Spleen (tissue), 11 donors: ENCODE measurements around the gene SUCO. TPM values are rescaled to one million over a fixed set of nuclear protein-coding genes. Genes with fewer than 3 reads are reported as not detected.

ENCODE experiments used
- DNase-seq: peaks from one replicate; pipeline ENCODE4 v3.0.0-alpha.2; 2020
- H3K27ac ChIP-seq, 8 donors: fragments of 200-600 bp; sonication (generic) in 7 of 8; 1 replicate in 4 of 8; 2 replicates in 4 of 8; pipeline versions ENCODE4 v1.5.0 to v1.8.0; 2016 to 2021; ENCODE audit warnings: inconsistent platforms in 4 of 8, mild to moderate bottlenecking in 4 of 8, moderate library complexity in 1 of 8
- H3K27me3 ChIP-seq, 7 donors: fragments of 200-600 bp; sonication (generic) in 6 of 7; replicated peaks in 1 of 7; 1 replicate in 4 of 7; 2 replicates in 3 of 7; pipeline versions ENCODE4 v1.5.0 to v1.8.0; 2016 to 2021; ENCODE audit warnings: inconsistent platforms in 3 of 7, mild to moderate bottlenecking in 1 of 7
- H3K36me3 ChIP-seq, 6 donors: fragments of 200-600 bp; sonication (generic) in 5 of 6; 1 replicate in 4 of 6; 2 replicates in 2 of 6; pipeline versions ENCODE4 v1.5.0 to v1.8.0; 2016 to 2021; ENCODE audit warnings: inconsistent platforms in 2 of 6
- H3K4me1 ChIP-seq, 6 donors: fragments of 200-600 bp; sonication (generic) in 5 of 6; 1 replicate in 3 of 6; 2 replicates in 3 of 6; pipeline versions ENCODE4 v1.5.0 to v1.8.0; 2016 to 2021; ENCODE audit warnings: inconsistent platforms in 3 of 6
- H3K4me3 ChIP-seq, 8 donors: fragments of 200-600 bp; sonication (generic) in 7 of 8; 1 replicate in 4 of 8; 2 replicates in 4 of 8; pipeline versions ENCODE4 v1.5.0 to v1.8.0; 2016 to 2021; ENCODE audit warnings: inconsistent platforms in 4 of 8, mild to moderate bottlenecking in 4 of 8, moderate library complexity in 2 of 8
- H3K9me3 ChIP-seq, 8 donors: fragments of 200-600 bp; sonication (generic) in 7 of 8; 1 replicate in 4 of 8; 2 replicates in 4 of 8; pipeline versions ENCODE4 v1.5.0 to v1.8.0; 2016 to 2021; ENCODE audit warnings: inconsistent platforms in 4 of 8
- CTCF ChIP-seq, 11 experiments: fragments of 200-600 bp in 7 of 11; fragments of 450-650 bp in 4 of 11; sonication (generic) in 4 of 11; IDR thresholded peaks in 8 of 11; conservative IDR thresholded peaks in 3 of 11; 1 replicate in 7 of 11; 2 replicates in 4 of 11; pipeline versions ENCODE4 v1.4.0 to v1.8.0; 2016 to 2021; ENCODE audit warnings: antibody characterized with exemption in 11 of 11, inconsistent platforms in 4 of 11, mild to moderate bottlenecking in 1 of 11
- POLR2A ChIP-seq, 3 donors: fragments of 450-650 bp; IDR thresholded peaks; one replicate each; pipeline ENCODE4 v1.5.1; 2017; ENCODE audit warnings: antibody characterized with exemption in 3 of 3, mild to moderate bottlenecking in 1 of 3
- POLR2AphosphoS5 ChIP-seq, 3 donors: sonication (generic); formaldehyde crosslinking; IDR thresholded peaks; one replicate each; pipeline ENCODE4 v1.5.1; 2017; ENCODE audit warnings: antibody characterized with exemption in 3 of 3
- WGBS, 5 donors: extraction: QIAGEN DNeasy Blood & Tissue Kit in 3 of 5; methylation state at CpG; one replicate each; pipeline versions ENCODE4 v1.1.5 to v1.1.7; 2013 to 2018; 5-methylcytosine and 5-hydroxymethylcytosine counted together
- intact Hi-C: fragments of 100-400 bp; cut with DNase I; formaldehyde crosslinking; loops from one replicate; pipeline ENCODE4 v1.15.0; 2023; ENCODE audit warnings: low total_unique reads
- polyA plus RNA-seq, 3 donors: library from polyadenylated mRNA; stranded (reverse); fragments of 200-250 nt; gene quantifications; one replicate each; pipeline ENCODE4 v1.2.1, GENCODE V29; 2013
- total RNA-seq, 7 donors: library from RNA; depleted of rRNA in 3 of 7; stranded (reverse); fragments of >200 nt in 3 of 7; fragmentation: NEBNext Ultra II Directional in 4 of 7; extraction: Animal tissue kit (Norgen Biotek cat#: 25700) in 4 of 7; gene quantifications; one replicate each; pipeline versions ENCODE4 v1.1.0 to v1.2.1, GENCODE V29; 2016 to 2021
- donor health status: healthy with polysubstance abuse.
- donor health status: DM: no; HTN: no; CAD: no; lungs with moderate emphysema.
- donor health status: DM: no; HTN: no; CAD: no.
- donor health status: Bipolar disorder and iron deficiency.
- donor health status: healthy.
- donor health status: DM: no; HTN: no; CAD: no.
- donor health status: DM: yes; HTN: yes; CAD: no.

The SUCO gene
- total and polyA plus RNA-seq, 10 donors: 7.9 to 59.5 (median 39.5) TPM

GRCh38 chr1:172529304-172529703, 3.6 kb upstream of the SUCO start:
- H3K4me3 ChIP-seq: no peak overlapping the region
- no peaks in the 10 kb centered on the region for H3K9me3 ChIP-seq
- no peaks in the 10 kb centered on the region for H3K36me3 ChIP-seq
- no peak for TF ChIP-seq POLR2AphosphoS5 (IDR thresholded peaks at IDR 0.05)
- no peak for DNase-seq
- H3K4me1 ChIP-seq: peaks cover 8 to 19% (median 15%) of the 10 kb centered on the region in 6 donors
- 86 to 93% (median 90%) methylated on average over 4 of the region's 4 CpGs for WGBS, 5 donors
- no peaks in the 10 kb centered on the region for H3K27me3 ChIP-seq
- H3K27ac ChIP-seq: no peak overlapping the region
- intact Hi-C loops: no loop called here

- WGBS, 5 donors: 43 to 65% (median 58%) methylated on average over 2 of the region's 2 CpGs
- H3K27me3 ChIP-seq: no peaks in the 10 kb centered on the region
- no peak overlapping the region for H3K4me3 ChIP-seq
- DNase-seq: no peak
- H3K9me3 ChIP-seq: no peaks in the 10 kb centered on the region
- no peaks in the 10 kb centered on the region for H3K36me3 ChIP-seq
- no peak overlapping the region for H3K27ac ChIP-seq
- H3K4me1 ChIP-seq: peaks cover 15 to 26% (median 22%) of the 10 kb centered on the region in 6 donors
- TF ChIP-seq CTCF (IDR thresholded peaks at IDR 0.05 in 8 of 11, conservative IDR thresholded peaks at IDR 0.05 in 3 of 11) (no peak), POLR2A (IDR thresholded peaks at IDR 0.05) (no peak), POLR2AphosphoS5 (IDR thresholded peaks at IDR 0.05) (no peak)
- intact Hi-C loops: no loop called here
Observed at GRCh38 chr1:172530000-172530399, 3.0 kb upstream of the SUCO start.

- intact Hi-C loops: no loop called here
- TF ChIP-seq CTCF (IDR thresholded peaks at IDR 0.05 in 8 of 11, conservative IDR thresholded peaks at IDR 0.05 in 3 of 11) (no peak), POLR2AphosphoS5 (IDR thresholded peaks at IDR 0.05) (no peak), POLR2A (IDR thresholded peaks at IDR 0.05) (no peak)
- no peaks in the 10 kb centered on the region for H3K27me3 ChIP-seq
- peak overlapping the region; percentile 98 to 100 (median 100) for H3K27ac ChIP-seq
- peak overlapping the region; percentile 51 to 86 (median 82) for H3K4me3 ChIP-seq
- no peaks in the 10 kb centered on the region for H3K9me3 ChIP-seq
- 4 to 5% (median 4%) methylated on average over 11 of the region's 11 CpGs for WGBS, 5 donors
- peaks cover 16 to 42% (median 37%) of the 10 kb centered on the region in 6 donors for H3K4me1 ChIP-seq
- no peak for DNase-seq
- no peaks in the 10 kb centered on the region for H3K36me3 ChIP-seq
Observed at GRCh38 chr1:172531412-172532182, 1.4 kb upstream of the SUCO start.

GRCh38 chr1:172532183-172532699, 709 bp upstream of the SUCO start:
- H3K27ac ChIP-seq: peak overlapping the region; percentile 98 to 100 (median 100)
- peak; percentile 87 for DNase-seq
- 0 to 1% (median 0%) methylated on average over 18 of the region's 18 CpGs for WGBS, 5 donors
- no peaks in the 10 kb centered on the region for H3K9me3 ChIP-seq
- no peaks in the 10 kb centered on the region for H3K27me3 ChIP-seq
- intact Hi-C loops: no loop called here
- H3K36me3 ChIP-seq: no peaks in the 10 kb centered on the region
- peak overlapping the region; percentile 51 to 86 (median 82) for H3K4me3 ChIP-seq
- TF ChIP-seq POLR2AphosphoS5 (IDR thresholded peaks at IDR 0.05): peak in 2 of 3 donors; percentile 64 to 97
- TF ChIP-seq POLR2A (IDR thresholded peaks at IDR 0.05): peak in 2 of 3 donors; percentile 83 to 91
- TF ChIP-seq CTCF (IDR thresholded peaks at IDR 0.05 in 8 of 11, conservative IDR thresholded peaks at IDR 0.05 in 3 of 11): no peak
- H3K4me1 ChIP-seq: peaks cover 16 to 48% (median 41%) of the 10 kb centered on the region in 6 donors
